Measurements from ENCODE around the gene STOML1. TPM values are rescaled to one million over a fixed set of nuclear protein-coding genes. Genes with fewer than 3 reads are reported as not detected.

STOML1 gene
- total RNA-seq, 1 experiment from 2014 or later, result 2.5 TPM

GRCh38 chr15:74040109-74040850 lies 48.2 kb upstream of the STOML1 start:
- Mint-ChIP-seq H3K36me3 (ENCODE audit: insufficient read depth in 1 of 3, low read depth in 3 of 3) (peaks cover 4 to 7% (median 5%) of the 10 kb centered on the region in 3 experiments; a peak in 4 of 7 replicates), H3K9me3 (no peaks in the 10 kb centered on the region; a peak in 1 of 5 replicates), H3K4me1 (peaks cover 31 to 37% of the 10 kb centered on the region in 2 experiments), H3K27ac (peak overlapping the region in 2 of 3 experiments; percentile 41 to 53; a peak in 3 of 7 replicates), H3K4me3 (no peak overlapping the region), H3K27me3 (ENCODE audit: low read depth) (peaks cover 4% of the 10 kb centered on the region)
- no peak overlapping the region for H3K14ac ChIP-seq (ENCODE audit: insufficient read depth, low read length)
- no peak overlapping the region for H3K4me2 ChIP-seq (ENCODE audit: insufficient read depth, insufficient read length, low read length)
- no peaks in the 10 kb centered on the region for H3K27me3 ChIP-seq (ENCODE audit: insufficient read depth, low read length)
- no peak overlapping the region for H2BK12ac ChIP-seq (ENCODE audit: insufficient read length, low read depth, low read length)
- H2BK120ac ChIP-seq (ENCODE audit: low read depth, low read length, poor library complexity, severe bottlenecking), result no peak overlapping the region
- H2BK5ac ChIP-seq (ENCODE audit: insufficient read length, low read length), result no peak overlapping the region
- H3K9ac ChIP-seq (ENCODE audit: extremely low read depth, insufficient read length, low read length), result no peak overlapping the region
- no peaks in the 10 kb centered on the region for H4K20me1 ChIP-seq (ENCODE audit: control insufficient read depth, insufficient read depth, insufficient read length)
- H2AFZ ChIP-seq (ENCODE audit: low read length), result no peak overlapping the region
- no peak overlapping the region for H3K18ac ChIP-seq (ENCODE audit: insufficient read length, low read depth, low read length)
- no peak overlapping the region for H3K4ac ChIP-seq (ENCODE audit: low read depth, low read length)
- no peak overlapping the region for H3K56ac ChIP-seq (ENCODE audit: insufficient read length, low read depth, low read length)
- no peak overlapping the region for H4K5ac ChIP-seq (ENCODE audit: insufficient read length, low read depth, low read length)
- H3T11ph ChIP-seq (ENCODE audit: low read length), result no peak overlapping the region
- no peaks in the 10 kb centered on the region for H3K79me1 ChIP-seq (ENCODE audit: insufficient read depth, low read depth, low read length, poor library complexity, severe bottlenecking)
- H3K79me2 ChIP-seq (ENCODE audit: insufficient read depth, low read length), result no peaks in the 10 kb centered on the region
- no peak overlapping the region for H2BK15ac ChIP-seq (ENCODE audit: low read depth, low read length)
- H4K8ac ChIP-seq (replicated peaks; ENCODE audit: insufficient read length, low read depth, low read length), result no peak overlapping the region
- H3K23ac ChIP-seq (ENCODE audit: insufficient read length, low read depth, low read length), result no peak overlapping the region
- WGBS (ENCODE audit: extremely low coverage, insufficient read length, low lambda C conversion rate), result no CpG with 5 or more reads among the region's 7 CpGs
- no peak for TF ChIP-seq CTCF (conservative IDR thresholded peaks at IDR 0.05)
- no peaks in the 10 kb centered on the region for H3K9me3 ChIP-seq (ENCODE audit: control insufficient read depth, low read depth, low read length)
- H2BK20ac ChIP-seq (ENCODE audit: low read depth, low read length, poor library complexity, severe bottlenecking), result no peak overlapping the region
- peaks cover 3% of the 10 kb centered on the region; the same call in 1 of the 2 replicates for H3K4me1 ChIP-seq (ENCODE audit: insufficient read depth, low read length)
- H3K23me2 ChIP-seq (ENCODE audit: insufficient read length, low read depth, low read length, poor library complexity, severe bottlenecking), result no peaks in the 10 kb centered on the region
- DNase-seq, result peak; percentile 44
- no peak overlapping the region for H3K27ac ChIP-seq (ENCODE audit: insufficient read length, low read depth, low read length)
- no peak overlapping the region for H2AK5ac ChIP-seq (ENCODE audit: insufficient read length, low read length)
- no peak overlapping the region for H4K91ac ChIP-seq (ENCODE audit: insufficient read length, low read depth, low read length)

Data from H9 (cell line).